NB4 (cell line): ENCODE measurements around the gene FHIT.

ENCODE experiments used
- DNase-seq: peaks from one replicate; pipeline ENCODE4 v3.0.0; 2010; ENCODE audit warnings: low read depth
- H3K4me3 ChIP-seq: one replicate; pipeline ENCODE4 v1.5.1; 2011; ENCODE audit warnings: mild to moderate bottlenecking, low read depth, low read length, moderate library complexity
- MYC ChIP-seq: IDR thresholded peaks from 2 replicates; pipeline ENCODE4 v1.6.1; 2011; ENCODE audit warnings: low read depth, low read length
- POLR2A ChIP-seq: IDR thresholded peaks from 2 replicates; pipeline ENCODE4 v1.6.1; 2011; ENCODE audit warnings: mild to moderate bottlenecking; ENCODE audit not compliant: insufficient read length; ENCODE audit errors: extremely low read depth
- TF ChIP-seq, protein P1 (sequence below): IDR thresholded peaks from one replicate; pipeline ENCODE4 v1.5.1; 2012; ENCODE audit warnings: low read depth, low read length
- TF ChIP-seq, protein P2 (sequence below): IDR thresholded peaks from 2 replicates; pipeline ENCODE4 v1.6.1; 2011; ENCODE audit warnings: low read depth, low read length

The FHIT gene

DNA sequence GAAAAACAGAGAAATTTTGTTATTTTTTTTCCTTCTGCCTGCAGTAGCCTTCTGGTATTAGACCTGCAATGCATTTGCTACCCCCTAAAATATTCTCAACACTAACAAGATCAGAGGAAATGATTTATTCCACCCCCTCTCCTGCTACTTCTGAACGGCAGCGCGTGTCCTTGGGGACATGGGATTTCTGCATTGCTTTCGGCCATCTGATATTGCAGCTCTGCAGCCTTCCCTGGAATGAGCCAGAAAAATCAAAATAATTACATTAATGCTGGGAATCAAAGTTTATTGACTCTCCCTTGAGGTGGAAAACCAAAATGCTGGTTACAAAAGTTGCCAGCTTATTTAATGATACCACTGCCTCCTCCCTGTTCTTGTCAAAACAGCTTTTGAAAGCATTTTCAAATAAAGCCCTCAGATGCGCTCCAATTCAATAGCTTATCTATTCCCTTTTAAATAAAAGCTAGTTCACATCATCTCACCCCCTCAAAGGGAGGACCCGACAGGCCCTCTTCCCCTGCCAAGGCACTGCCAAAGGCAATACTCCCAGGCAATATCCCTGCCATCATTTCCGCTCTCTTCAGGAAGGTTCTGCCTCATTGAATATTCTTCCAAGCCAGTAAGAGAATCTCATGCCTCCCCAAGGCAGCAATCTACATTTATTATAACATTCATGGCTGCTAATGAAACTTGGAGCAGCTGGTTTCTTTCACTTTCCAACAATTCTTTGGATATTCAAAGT is 96.6 kb downstream of the FHIT start:
- DNase-seq: no peak

DNA sequence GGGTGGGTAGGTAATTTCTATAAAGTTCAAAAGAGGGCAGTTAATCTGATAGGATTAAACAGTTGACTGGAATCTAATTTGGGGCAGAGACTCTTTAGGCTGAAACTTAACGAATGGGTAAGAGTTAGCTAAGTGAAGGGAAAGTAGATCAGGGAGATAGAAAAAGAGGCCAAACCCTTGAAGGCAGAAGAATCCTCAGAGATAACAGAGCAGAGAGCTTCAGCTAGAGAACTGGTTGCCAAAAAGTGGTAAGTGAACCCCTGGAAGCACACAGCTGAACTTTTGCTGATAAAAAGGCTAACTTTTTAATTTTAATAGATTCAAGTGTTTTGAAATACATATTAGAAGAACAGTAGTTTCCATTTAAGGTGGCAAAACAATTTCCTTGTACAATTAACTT is 99.2 kb downstream of the FHIT start:
- TF ChIP-seq POLR2A: no peak
- TF ChIP-seq, protein P1, sequence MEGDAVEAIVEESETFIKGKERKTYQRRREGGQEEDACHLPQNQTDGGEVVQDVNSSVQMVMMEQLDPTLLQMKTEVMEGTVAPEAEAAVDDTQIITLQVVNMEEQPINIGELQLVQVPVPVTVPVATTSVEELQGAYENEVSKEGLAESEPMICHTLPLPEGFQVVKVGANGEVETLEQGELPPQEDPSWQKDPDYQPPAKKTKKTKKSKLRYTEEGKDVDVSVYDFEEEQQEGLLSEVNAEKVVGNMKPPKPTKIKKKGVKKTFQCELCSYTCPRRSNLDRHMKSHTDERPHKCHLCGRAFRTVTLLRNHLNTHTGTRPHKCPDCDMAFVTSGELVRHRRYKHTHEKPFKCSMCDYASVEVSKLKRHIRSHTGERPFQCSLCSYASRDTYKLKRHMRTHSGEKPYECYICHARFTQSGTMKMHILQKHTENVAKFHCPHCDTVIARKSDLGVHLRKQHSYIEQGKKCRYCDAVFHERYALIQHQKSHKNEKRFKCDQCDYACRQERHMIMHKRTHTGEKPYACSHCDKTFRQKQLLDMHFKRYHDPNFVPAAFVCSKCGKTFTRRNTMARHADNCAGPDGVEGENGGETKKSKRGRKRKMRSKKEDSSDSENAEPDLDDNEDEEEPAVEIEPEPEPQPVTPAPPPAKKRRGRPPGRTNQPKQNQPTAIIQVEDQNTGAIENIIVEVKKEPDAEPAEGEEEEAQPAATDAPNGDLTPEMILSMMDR: no peak
- TF ChIP-seq, protein P2, sequence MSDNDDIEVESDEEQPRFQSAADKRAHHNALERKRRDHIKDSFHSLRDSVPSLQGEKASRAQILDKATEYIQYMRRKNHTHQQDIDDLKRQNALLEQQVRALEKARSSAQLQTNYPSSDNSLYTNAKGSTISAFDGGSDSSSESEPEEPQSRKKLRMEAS: no peak

More for the DNA sequence above, 96.6 kb downstream of the FHIT start:
- TF ChIP-seq, protein P1: no peak
- TF ChIP-seq MYC: no peak
- TF ChIP-seq, protein P2: no peak
- TF ChIP-seq POLR2A: no peak
- H3K4me3 ChIP-seq: no peak overlapping the region

DNA sequence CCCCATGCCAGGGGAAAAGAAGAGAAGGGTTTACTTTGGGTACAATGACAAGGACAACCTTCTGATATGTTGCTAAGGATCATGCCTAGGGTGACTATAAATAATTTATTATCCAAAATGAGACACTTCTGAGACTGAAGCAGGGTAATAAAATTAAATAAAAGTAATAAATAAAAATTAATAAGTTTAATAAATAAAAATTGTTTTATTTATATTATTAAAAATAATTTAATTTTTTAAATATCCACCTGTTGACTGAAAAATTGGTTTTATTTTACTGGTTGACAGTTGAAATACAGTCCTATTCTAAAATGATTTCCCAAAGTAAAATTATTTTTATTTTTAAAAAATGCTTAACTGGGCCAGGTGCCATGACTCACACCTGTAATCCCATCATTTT is 102.0 kb downstream of the FHIT start:
- TF ChIP-seq MYC: no peak
- TF ChIP-seq, protein P1: no peak

More for the DNA sequence above, 99.2 kb downstream of the FHIT start:
- H3K4me3 ChIP-seq: no peak overlapping the region
- DNase-seq: no peak

DNA sequence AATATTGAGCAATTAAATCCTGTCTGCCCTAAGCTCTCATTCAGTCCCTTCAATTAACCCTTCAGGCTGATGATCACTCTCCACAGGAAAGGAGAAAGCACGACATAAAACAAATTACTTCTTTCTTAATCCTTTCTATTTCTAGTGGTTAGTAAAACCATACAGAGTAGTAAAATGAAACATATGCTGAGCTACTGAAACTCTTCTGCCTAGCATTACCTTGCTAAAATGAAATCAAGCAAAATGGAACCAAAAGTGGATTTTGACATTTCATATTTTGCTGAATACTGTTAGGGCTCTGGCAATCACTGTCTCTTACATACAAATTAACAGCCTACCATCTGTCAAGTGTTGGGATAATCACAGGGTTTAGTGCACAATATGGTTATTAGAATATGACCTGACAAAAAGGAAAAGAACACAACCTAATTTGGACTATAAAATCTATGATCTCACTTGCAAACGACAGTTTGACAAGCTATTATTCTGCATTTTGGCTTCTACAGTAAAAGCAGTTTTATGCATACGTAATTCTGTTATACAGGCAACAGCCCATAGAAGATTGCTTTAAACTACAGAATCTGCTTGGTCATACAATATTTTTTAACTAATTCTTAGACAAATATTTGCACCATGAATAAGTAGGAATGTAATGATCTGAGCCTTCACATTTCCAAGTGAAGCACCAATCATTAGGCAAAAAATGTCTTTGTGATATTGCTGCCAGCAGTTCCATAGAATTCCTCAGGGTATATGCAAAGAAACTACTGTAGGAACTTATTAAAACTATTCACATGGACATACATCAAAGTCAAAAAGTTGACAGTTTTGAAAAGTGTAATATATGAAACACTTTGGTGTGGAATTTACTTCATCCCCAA is 105.0 kb downstream of the FHIT start:
- TF ChIP-seq, protein P1: no peak
- TF ChIP-seq POLR2A (no peak), MYC (no peak)
- TF ChIP-seq, protein P2: no peak
- no peak overlapping the region for H3K4me3 ChIP-seq
- no peak for DNase-seq

More for the DNA sequence above, 102.0 kb downstream of the FHIT start:
- no peak for DNase-seq
- H3K4me3 ChIP-seq: no peak overlapping the region

DNA sequence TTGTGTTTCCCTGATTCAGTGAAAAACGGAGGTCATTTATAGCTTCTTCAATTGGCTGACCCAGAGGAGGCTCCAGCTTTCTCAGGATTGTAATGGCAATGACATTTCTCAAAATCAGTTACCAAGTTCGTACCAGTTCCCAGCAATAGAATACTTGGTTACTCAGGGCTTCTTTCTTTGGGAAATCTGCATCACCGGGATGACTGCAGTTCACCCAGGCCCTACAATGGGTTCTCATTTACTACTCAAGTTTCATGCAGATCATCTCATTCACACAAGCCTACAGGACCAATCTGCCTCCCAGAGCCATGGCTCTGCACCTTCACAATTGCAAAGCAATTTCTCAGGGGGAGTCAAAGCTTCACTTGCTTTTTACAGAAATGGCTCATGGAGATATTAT is 109.6 kb downstream of the FHIT start:
- no peak for DNase-seq
- H3K4me3 ChIP-seq: no peak overlapping the region

More for the DNA sequence above, 109.6 kb downstream of the FHIT start:
- TF ChIP-seq POLR2A: no peak
- no peak for TF ChIP-seq MYC
- TF ChIP-seq, protein P1: no peak
- TF ChIP-seq, protein P2: no peak
